Panc1 (cell line): ENCODE data around the gene WDR1.

ENCODE experiments used
- CTCF ChIP-seq: fragments of 450-650 bp; IDR thresholded peaks from 2 replicates; pipeline ENCODE4 v1.5.1; 2017; ENCODE audit warnings: mild to moderate bottlenecking
- POLR2AphosphoS5 ChIP-seq: IDR thresholded peaks from 2 replicates; pipeline ENCODE4 v1.6.1; 2012; ENCODE audit warnings: mild to moderate bottlenecking, low read depth, low read length, moderate library complexity
- SIN3A ChIP-seq: IDR thresholded peaks from 2 replicates; pipeline ENCODE4 v1.6.1; 2012; ENCODE audit warnings: low read depth, mild to moderate bottlenecking, low read length, moderate library complexity, borderline replicate concordance; ENCODE audit not compliant: insufficient read depth
- TCF7L2 ChIP-seq: IDR thresholded peaks from 2 replicates; pipeline ENCODE4 v1.6.1; 2011; ENCODE audit warnings: mild to moderate bottlenecking, low read depth, low read length, inconsistent platforms

GRCh38 chr4:10129196-10130177 is 12.9 kb upstream of the WDR1 start:
- TF ChIP-seq CTCF (no peak), SIN3A (no peak), TCF7L2 (no peak), POLR2AphosphoS5 (no peak)
